ENCODE data around the gene PLAAT4. TPM values are rescaled to one million over a fixed set of nuclear protein-coding genes. Genes with fewer than 3 reads are reported as not detected.

Gene PLAAT4
- total and polyA plus RNA-seq, 3 experiments from 2014 or later = 20.5 to 612 (median 21.8) TPM

DNA sequence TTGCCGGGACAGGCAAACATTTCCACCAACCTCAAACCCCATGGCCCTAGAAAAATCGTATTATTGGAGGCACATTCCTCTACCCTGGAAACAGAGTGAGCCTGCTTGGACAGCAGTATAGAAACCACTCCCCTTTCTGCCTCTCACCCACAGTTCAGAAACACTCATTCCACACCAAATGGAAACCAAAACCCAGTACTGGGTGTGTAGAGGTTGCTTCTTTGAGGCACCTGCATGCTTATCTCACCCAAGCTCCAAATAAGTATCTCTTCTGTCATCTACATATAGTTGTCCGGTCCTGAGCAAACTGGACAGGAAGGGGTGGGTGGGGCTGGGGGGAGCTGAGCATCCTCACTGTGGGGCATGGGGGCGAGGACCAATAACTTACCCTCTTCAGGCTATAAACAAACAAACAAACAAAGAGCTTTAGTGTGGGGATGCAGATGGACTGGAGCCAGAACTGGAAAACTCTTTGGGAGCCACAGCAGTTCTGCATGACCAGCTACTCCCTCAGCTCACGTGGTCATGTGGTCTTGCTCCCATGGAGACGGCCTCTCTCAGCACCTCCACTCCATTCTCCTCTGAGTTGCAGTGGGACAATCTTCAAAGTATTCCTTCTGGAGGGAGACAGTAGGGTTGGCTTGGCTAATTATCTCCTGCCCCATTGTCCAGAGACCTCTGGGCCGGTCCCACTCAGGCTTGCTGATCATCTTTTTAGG lies 27.6 kb downstream of the PLAAT4 start:
- Mint-ChIP-seq H3K9me3 (no peaks in the 10 kb centered on the region), H3K27me3 (peaks cover 0 to 1% of the 10 kb centered on the region in 2 donors), H3K4me3 (peak overlapping the region in 4 of 7 donors; percentile 3 to 70 (median 27)), H3K36me3 (no peaks in the 10 kb centered on the region), H3K4me1 (peaks cover 48 to 75% (median 66%) of the 10 kb centered on the region in 3 donors), H3K27ac (peak overlapping the region; percentile 17 to 91 (median 68))
- H3K27ac ChIP-seq (ENCODE audit: low read depth, low read length) = no peak overlapping the region
- H3K36me3 ChIP-seq (ENCODE audit: insufficient read depth, low read length) = no peaks in the 10 kb centered on the region
- no peak for DNase-seq
- CTCF ChIA-PET = interaction anchor here (0.8 to 1.9 kb wide), 2 partner anchors 84 to 86 kb away, joined by 3 to 6 read pairs; no protein-coding TSS in a partner anchor
- H3K9me3 ChIP-seq (ENCODE audit: low read length) = no peaks in the 10 kb centered on the region
- H3K27me3 ChIP-seq (ENCODE audit: insufficient read depth, low read length, poor library complexity, severe bottlenecking) = no peaks in the 10 kb centered on the region
- peaks cover 52% of the 10 kb centered on the region for H3K4me1 ChIP-seq (ENCODE audit: insufficient read depth, low read length)
- H3K4me3 ChIP-seq (ENCODE audit: low read length) = no peak overlapping the region
- POLR2A ChIA-PET = no interaction called here

DNA sequence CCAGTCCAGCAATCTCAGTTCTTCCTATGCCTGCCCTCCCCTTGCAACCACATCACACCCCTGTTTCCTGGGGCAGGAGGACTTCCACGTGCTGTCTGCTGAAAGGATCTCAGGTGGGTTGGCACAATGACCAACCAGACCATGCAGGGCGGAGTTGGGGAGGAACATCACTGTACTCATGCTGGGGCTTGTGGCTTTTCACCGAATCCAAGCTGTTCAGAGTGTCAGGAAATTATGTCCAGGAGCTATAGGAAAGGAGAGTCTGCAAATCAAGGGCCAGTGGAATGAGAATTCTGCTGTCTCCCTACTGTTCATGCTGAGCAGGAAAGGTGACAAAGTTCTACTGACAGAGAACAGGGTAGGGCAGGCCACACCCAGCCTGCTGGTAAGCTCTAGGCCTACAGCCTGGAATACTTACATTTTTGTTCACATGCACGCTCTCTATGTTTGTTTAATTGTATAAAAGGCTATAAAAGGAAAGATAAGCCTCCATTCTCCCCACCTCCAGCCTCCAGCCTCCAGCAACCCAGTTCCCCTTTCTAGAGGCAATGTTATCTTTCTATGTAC lies 28.3 kb downstream of the PLAAT4 start:
- Histone ChIP-seq H3K27me3 (ENCODE audit: insufficient read depth, low read length, poor library complexity, severe bottlenecking) (no peaks in the 10 kb centered on the region), H3K9me3 (ENCODE audit: low read length) (no peaks in the 10 kb centered on the region), H3K36me3 (ENCODE audit: insufficient read depth, low read length) (no peaks in the 10 kb centered on the region), H3K4me1 (ENCODE audit: insufficient read depth, low read length) (peaks cover 49% of the 10 kb centered on the region), H3K4me3 (ENCODE audit: low read length) (no peak overlapping the region), H3K27ac (ENCODE audit: low read depth, low read length) (no peak overlapping the region)
- POLR2A ChIA-PET = no interaction called here
- Mint-ChIP-seq H3K27ac (peak overlapping the region in 7 of 8 donors; percentile 22 to 81 (median 68)), H3K27me3 (peaks cover 0 to 1% of the 10 kb centered on the region in 2 donors), H3K36me3 (no peaks in the 10 kb centered on the region), H3K9me3 (no peaks in the 10 kb centered on the region), H3K4me3 (peak overlapping the region in 1 of 7 donors; percentile 28), H3K4me1 (peaks cover 47 to 69% (median 65%) of the 10 kb centered on the region in 3 donors)
- CTCF ChIA-PET = interaction anchor here (0.8 kb wide), 1 partner anchor 87 kb away, joined by 3 read pairs; no protein-coding TSS in a partner anchor
- DNase-seq = no peak

DNA sequence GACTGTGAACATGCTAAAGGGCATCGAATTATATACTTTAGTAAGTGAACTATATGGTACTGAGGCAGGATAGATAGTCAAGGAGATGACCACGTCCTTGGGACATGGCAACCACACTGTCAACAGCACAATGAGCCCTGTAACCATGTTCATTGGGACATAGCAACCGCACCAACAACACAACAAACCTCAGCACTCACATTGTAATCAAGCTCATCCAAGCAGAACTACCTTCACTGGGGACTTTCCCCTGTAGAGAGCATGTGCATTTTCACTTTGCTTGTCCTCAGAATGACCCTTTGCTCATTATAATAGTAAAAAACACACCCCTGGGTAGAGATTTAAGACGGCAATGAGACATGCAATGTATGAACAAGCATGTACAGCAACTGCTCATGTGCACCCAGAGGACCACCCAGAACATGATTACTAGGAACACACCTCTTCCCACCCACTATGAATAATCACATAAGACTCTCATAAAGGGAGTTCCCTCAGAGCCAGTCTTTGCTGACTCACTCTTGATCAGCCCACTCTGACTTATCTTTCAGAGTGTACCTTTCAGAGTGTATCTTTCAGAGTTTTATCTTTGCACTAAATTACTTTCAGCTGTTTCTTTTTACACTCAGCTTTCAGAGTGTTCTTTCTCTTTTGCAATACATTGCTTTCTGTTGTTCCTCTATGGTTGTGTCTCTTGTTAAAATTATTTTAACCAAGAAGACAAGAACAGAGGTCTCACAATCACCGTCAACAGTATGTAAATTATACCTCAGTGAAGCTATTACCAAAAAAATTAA lies 30.6 kb downstream of the PLAAT4 start:
- peak; percentile 58 to 87 (median 69) for DNase-seq
- Histone ChIP-seq H3K36me3 (ENCODE audit: insufficient read depth, low read length) (no peaks in the 10 kb centered on the region), H3K4me3 (ENCODE audit: low read length) (peak overlapping the region; percentile 3), H3K27ac (ENCODE audit: low read depth, low read length) (peak overlapping the region; percentile 92), H3K9me3 (ENCODE audit: low read length) (no peaks in the 10 kb centered on the region), H3K27me3 (ENCODE audit: insufficient read depth, low read length, poor library complexity, severe bottlenecking) (no peaks in the 10 kb centered on the region), H3K4me1 (ENCODE audit: insufficient read depth, low read length) (peaks cover 32% of the 10 kb centered on the region)
- H3K9me3 Mint-ChIP-seq = no peaks in the 10 kb centered on the region
- CTCF ChIA-PET = interaction anchor here (1.0 to 1.7 kb wide), 5 partner anchors 13 to 104 kb away, joined by 3 to 5 read pairs (median 4); partner anchors contain the start of gene ATL3
- H3K4me1 Mint-ChIP-seq = peaks cover 32 to 54% (median 51%) of the 10 kb centered on the region in 3 donors
- no peaks in the 10 kb centered on the region for H3K36me3 Mint-ChIP-seq
- peaks cover 0 to 2% of the 10 kb centered on the region in 2 donors for H3K27me3 Mint-ChIP-seq
- peak overlapping the region; percentile 1 to 79 (median 65) for H3K4me3 Mint-ChIP-seq
- POLR2A ChIA-PET = interaction anchor here (1.0 to 2.3 kb wide), 4 partner anchors 16 to 35 kb away, joined by 3 to 11 read pairs (median 4); partner anchors contain the start of gene PLAAT4
- peak overlapping the region; percentile 81 to 99 (median 97) for H3K27ac Mint-ChIP-seq

DNA sequence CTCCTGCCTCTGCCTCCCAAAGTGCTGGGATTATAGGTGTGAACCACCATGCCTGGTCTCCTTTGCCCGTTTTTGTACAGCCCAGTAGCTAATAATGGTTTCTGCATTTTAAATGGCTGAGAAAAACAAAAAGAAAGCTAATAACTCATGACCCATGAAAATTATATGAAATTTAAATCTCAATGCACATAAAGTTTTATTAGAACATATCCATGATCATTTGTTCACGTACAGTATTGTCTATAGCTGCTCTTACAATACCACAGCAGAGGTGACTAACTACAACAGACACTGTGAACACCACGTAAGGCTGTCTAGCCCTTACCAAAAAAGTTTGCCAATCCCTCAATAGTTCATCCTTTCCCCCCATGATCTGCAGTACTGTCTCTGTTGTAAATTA lies 33.0 kb downstream of the PLAAT4 start:
- Histone ChIP-seq H3K4me1 (ENCODE audit: insufficient read depth, low read length) (peaks cover 32% of the 10 kb centered on the region), H3K9me3 (ENCODE audit: low read length) (no peaks in the 10 kb centered on the region), H3K27me3 (ENCODE audit: insufficient read depth, low read length, poor library complexity, severe bottlenecking) (no peaks in the 10 kb centered on the region), H3K27ac (ENCODE audit: low read depth, low read length) (no peak overlapping the region), H3K4me3 (ENCODE audit: low read length) (no peak overlapping the region), H3K36me3 (ENCODE audit: insufficient read depth, low read length) (no peaks in the 10 kb centered on the region)
- Mint-ChIP-seq H3K27ac (peak overlapping the region in 1 of 8 donors; percentile 8), H3K27me3 (peaks cover 0 to 2% of the 10 kb centered on the region in 2 donors), H3K9me3 (no peaks in the 10 kb centered on the region), H3K4me1 (peaks cover 32 to 51% (median 47%) of the 10 kb centered on the region in 3 donors), H3K4me3 (no peak overlapping the region), H3K36me3 (peaks cover 0 to 1% (median 0%) of the 10 kb centered on the region in 3 donors)
- DNase-seq = no peak
- ChIA-PET POLR2A (no interaction called here), CTCF (interaction anchor here (1.0 kb wide), 1 partner anchor 17 kb away, joined by 3 read pairs; no protein-coding TSS in a partner anchor)

DNA sequence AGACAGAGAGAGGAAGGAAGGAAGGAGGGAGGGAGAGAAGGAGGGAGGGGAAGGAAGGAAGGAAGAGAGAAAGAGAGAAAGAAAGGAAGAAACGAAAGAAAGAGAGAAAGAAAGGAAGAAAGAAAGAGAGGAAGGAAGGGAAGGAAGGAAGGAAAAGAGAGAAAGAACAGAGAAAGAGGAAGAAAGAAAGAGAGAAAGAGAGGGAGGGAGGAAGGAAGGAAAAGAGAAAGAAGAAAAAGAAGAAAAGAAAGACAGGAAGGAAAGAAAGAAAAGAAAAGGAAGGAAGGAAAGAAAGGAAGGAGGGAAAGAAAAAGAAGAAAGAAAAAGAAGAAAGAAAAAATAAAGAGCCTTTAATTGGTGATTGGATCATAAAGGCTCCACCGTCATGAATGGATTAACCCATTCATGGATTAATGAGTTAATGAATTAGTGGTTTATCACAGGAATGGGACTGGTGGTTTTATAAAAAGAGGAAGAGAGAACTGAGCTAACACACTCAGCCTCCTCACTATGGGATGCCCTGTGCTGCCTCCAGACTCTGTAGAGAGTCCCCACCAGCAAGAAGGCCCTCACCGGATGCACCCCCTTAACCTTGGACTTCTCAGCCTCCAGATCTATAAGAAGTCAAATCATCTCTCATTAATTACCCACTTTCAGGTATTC lies 35.5 kb downstream of the PLAAT4 start:
- H3K27ac ChIP-seq (ENCODE audit: low read depth, low read length) = no peak overlapping the region
- Mint-ChIP-seq H3K27ac (peak overlapping the region in 4 of 8 donors; percentile 35 to 71 (median 46)), H3K4me1 (peaks cover 29 to 41% (median 37%) of the 10 kb centered on the region in 3 donors), H3K4me3 (no peak overlapping the region), H3K27me3 (peaks cover 0 to 2% of the 10 kb centered on the region in 2 donors), H3K36me3 (peaks cover 0 to 1% (median 0%) of the 10 kb centered on the region in 3 donors), H3K9me3 (no peaks in the 10 kb centered on the region)
- H3K4me3 ChIP-seq (ENCODE audit: low read length) = no peak overlapping the region
- ChIA-PET CTCF (interaction anchor here (4.5 kb wide), 1 partner anchor 20 kb away, joined by 19 read pairs; no protein-coding TSS in a partner anchor), POLR2A (interaction anchor here (0.6 kb wide), 2 partner anchors 33 to 284 kb away, joined by 3 read pairs; no protein-coding TSS in a partner anchor)
- no peaks in the 10 kb centered on the region for H3K9me3 ChIP-seq (ENCODE audit: low read length)
- DNase-seq = no peak
- H3K27me3 ChIP-seq (ENCODE audit: insufficient read depth, low read length, poor library complexity, severe bottlenecking) = no peaks in the 10 kb centered on the region
- H3K36me3 ChIP-seq (ENCODE audit: insufficient read depth, low read length) = no peaks in the 10 kb centered on the region
- H3K4me1 ChIP-seq (ENCODE audit: insufficient read depth, low read length) = peaks cover 21% of the 10 kb centered on the region

DNA sequence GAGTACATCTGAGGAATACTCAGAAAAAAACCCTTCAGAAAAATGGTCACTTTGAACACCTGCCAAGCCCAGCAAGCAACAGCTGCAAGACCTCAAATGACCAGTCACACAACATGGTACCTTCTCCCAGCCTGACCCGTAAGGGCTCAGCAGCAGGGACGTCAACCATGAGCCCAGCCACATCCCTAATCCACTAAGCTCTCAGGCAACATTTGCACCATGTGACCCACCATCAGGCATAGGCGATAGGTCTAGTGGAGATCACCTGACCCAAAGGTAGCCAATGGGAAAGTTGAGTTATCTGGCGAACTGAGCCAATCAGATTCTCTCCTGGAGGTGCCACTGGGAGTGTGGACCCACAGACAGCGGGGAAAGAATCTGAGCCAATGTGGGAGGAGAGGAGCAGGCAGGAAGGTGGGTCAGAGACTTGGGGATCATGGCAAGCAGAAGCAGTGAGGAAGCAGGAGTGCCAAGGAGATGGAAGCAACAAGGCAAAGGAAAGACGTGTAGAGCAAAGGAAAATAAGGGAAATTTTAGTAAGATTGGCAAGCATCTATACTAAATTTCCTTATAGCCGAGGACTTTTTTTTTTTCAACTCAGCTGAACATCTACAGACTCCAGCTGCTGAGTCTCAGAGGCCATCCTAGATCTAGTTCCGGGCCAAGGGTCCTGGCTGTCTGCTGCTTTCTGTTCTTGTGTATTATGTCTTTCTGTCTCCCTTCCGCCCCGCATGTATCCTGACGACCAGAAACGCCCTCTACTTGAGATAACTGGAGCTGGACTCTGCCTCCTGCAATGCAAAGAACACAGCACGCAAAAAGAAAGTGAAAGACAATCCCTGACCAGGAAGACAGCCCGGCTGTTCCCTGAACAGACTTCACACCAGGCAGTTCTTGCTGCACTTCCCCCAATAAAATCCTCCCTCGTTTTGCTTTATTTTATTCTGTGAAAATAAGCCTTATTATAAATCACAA lies 37.6 kb downstream of the PLAAT4 start:
- H3K27me3 Mint-ChIP-seq = peaks cover 0 to 2% of the 10 kb centered on the region in 2 donors
- peak in 4 of 5 donors; percentile 6 to 58 (median 30) for DNase-seq
- peaks cover 19 to 25% (median 21%) of the 10 kb centered on the region in 3 donors for H3K4me1 Mint-ChIP-seq
- H3K4me3 ChIP-seq (ENCODE audit: low read length) = peak overlapping the region; percentile 40
- POLR2A ChIA-PET = interaction anchor here (1.9 kb wide), 1 partner anchor 23 kb away, joined by 6 read pairs; no protein-coding TSS in a partner anchor
- H3K36me3 ChIP-seq (ENCODE audit: insufficient read depth, low read length) = no peaks in the 10 kb centered on the region
- H3K4me3 Mint-ChIP-seq = peak overlapping the region; percentile 38 to 92 (median 81)
- peaks cover 0 to 7% (median 3%) of the 10 kb centered on the region in 5 donors for H3K9me3 Mint-ChIP-seq
- H3K27ac Mint-ChIP-seq = peak overlapping the region; percentile 59 to 97 (median 92)
- peaks cover 15% of the 10 kb centered on the region for H3K4me1 ChIP-seq (ENCODE audit: insufficient read depth, low read length)
- CTCF ChIA-PET = interaction anchor here (1.5 to 4.5 kb wide), 3 partner anchors 22 to 95 kb away, joined by 3 to 19 read pairs (median 8); no protein-coding TSS in a partner anchor
- no peaks in the 10 kb centered on the region for H3K9me3 ChIP-seq (ENCODE audit: low read length)
- H3K27me3 ChIP-seq (ENCODE audit: insufficient read depth, low read length, poor library complexity, severe bottlenecking) = no peaks in the 10 kb centered on the region
- peak overlapping the region; percentile 19 for H3K27ac ChIP-seq (ENCODE audit: low read depth, low read length)
- peaks cover 8% of the 10 kb centered on the region in 3 donors for H3K36me3 Mint-ChIP-seq

All from CD8-positive, alpha-beta memory T cell (primary cell).